Spleen (tissue), 11 donors: ENCODE data around the gene PRR29. TPM values are rescaled to one million over a fixed set of nuclear protein-coding genes. Genes with fewer than 3 reads are reported as not detected.
"Not testable (repeated sequence)": the region's sequence is repeated elsewhere in the genome, so short reads cannot be mapped to it uniquely, and the experiment has no call there.

Source experiments
- DNase-seq: peaks from one replicate; pipeline ENCODE4 v3.0.0-alpha.2; 2020
- H3K27ac ChIP-seq, 8 donors: fragments of 200-600 bp; sonication (generic) in 7 of 8; 1 replicate in 4 of 8; 2 replicates in 4 of 8; pipeline versions ENCODE4 v1.5.0 to v1.8.0; 2016 to 2021; ENCODE audit warnings: inconsistent platforms in 4 of 8, mild to moderate bottlenecking in 4 of 8, moderate library complexity in 1 of 8
- H3K27me3 ChIP-seq, 7 donors: fragments of 200-600 bp; sonication (generic) in 6 of 7; replicated peaks in 1 of 7; 1 replicate in 4 of 7; 2 replicates in 3 of 7; pipeline versions ENCODE4 v1.5.0 to v1.8.0; 2016 to 2021; ENCODE audit warnings: inconsistent platforms in 3 of 7, mild to moderate bottlenecking in 1 of 7
- H3K36me3 ChIP-seq, 6 donors: fragments of 200-600 bp; sonication (generic) in 5 of 6; 1 replicate in 4 of 6; 2 replicates in 2 of 6; pipeline versions ENCODE4 v1.5.0 to v1.8.0; 2016 to 2021; ENCODE audit warnings: inconsistent platforms in 2 of 6
- H3K4me1 ChIP-seq, 6 donors: fragments of 200-600 bp; sonication (generic) in 5 of 6; 1 replicate in 3 of 6; 2 replicates in 3 of 6; pipeline versions ENCODE4 v1.5.0 to v1.8.0; 2016 to 2021; ENCODE audit warnings: inconsistent platforms in 3 of 6
- H3K4me3 ChIP-seq, 8 donors: fragments of 200-600 bp; sonication (generic) in 7 of 8; 1 replicate in 4 of 8; 2 replicates in 4 of 8; pipeline versions ENCODE4 v1.5.0 to v1.8.0; 2016 to 2021; ENCODE audit warnings: inconsistent platforms in 4 of 8, mild to moderate bottlenecking in 4 of 8, moderate library complexity in 2 of 8
- H3K9me3 ChIP-seq, 8 donors: fragments of 200-600 bp; sonication (generic) in 7 of 8; 1 replicate in 4 of 8; 2 replicates in 4 of 8; pipeline versions ENCODE4 v1.5.0 to v1.8.0; 2016 to 2021; ENCODE audit warnings: inconsistent platforms in 4 of 8
- CTCF ChIP-seq, 11 experiments: fragments of 200-600 bp in 7 of 11; fragments of 450-650 bp in 4 of 11; sonication (generic) in 4 of 11; IDR thresholded peaks in 8 of 11; conservative IDR thresholded peaks in 3 of 11; 1 replicate in 7 of 11; 2 replicates in 4 of 11; pipeline versions ENCODE4 v1.4.0 to v1.8.0; 2016 to 2021; ENCODE audit warnings: antibody characterized with exemption in 11 of 11, inconsistent platforms in 4 of 11, mild to moderate bottlenecking in 1 of 11
- POLR2A ChIP-seq, 3 donors: fragments of 450-650 bp; IDR thresholded peaks; one replicate each; pipeline ENCODE4 v1.5.1; 2017; ENCODE audit warnings: antibody characterized with exemption in 3 of 3, mild to moderate bottlenecking in 1 of 3
- POLR2AphosphoS5 ChIP-seq, 3 donors: sonication (generic); formaldehyde crosslinking; IDR thresholded peaks; one replicate each; pipeline ENCODE4 v1.5.1; 2017; ENCODE audit warnings: antibody characterized with exemption in 3 of 3
- WGBS, 5 donors: extraction: QIAGEN DNeasy Blood & Tissue Kit in 3 of 5; methylation state at CpG; one replicate each; pipeline versions ENCODE4 v1.1.5 to v1.1.7; 2013 to 2018; 5-methylcytosine and 5-hydroxymethylcytosine counted together
- intact Hi-C: fragments of 100-400 bp; cut with DNase I; formaldehyde crosslinking; loops from one replicate; pipeline ENCODE4 v1.15.0; 2023; ENCODE audit warnings: low total_unique reads
- polyA plus RNA-seq, 3 donors: library from polyadenylated mRNA; stranded (reverse); fragments of 200-250 nt; gene quantifications; one replicate each; pipeline ENCODE4 v1.2.1, GENCODE V29; 2013
- total RNA-seq, 7 donors: library from RNA; depleted of rRNA in 3 of 7; stranded (reverse); fragments of >200 nt in 3 of 7; fragmentation: NEBNext Ultra II Directional in 4 of 7; extraction: Animal tissue kit (Norgen Biotek cat#: 25700) in 4 of 7; gene quantifications; one replicate each; pipeline versions ENCODE4 v1.1.0 to v1.2.1, GENCODE V29; 2016 to 2021
- donor health status: healthy with polysubstance abuse.
- donor health status: DM: no; HTN: no; CAD: no; lungs with moderate emphysema.
- donor health status: DM: no; HTN: no; CAD: no.
- donor health status: Bipolar disorder and iron deficiency.
- donor health status: healthy.
- donor health status: DM: no; HTN: no; CAD: no.
- donor health status: DM: yes; HTN: yes; CAD: no.

The PRR29 gene
- total and polyA plus RNA-seq, 10 donors, result 0.65 to 9.1 (median 3.4) TPM

- intact Hi-C loops, result no loop called here
- H3K36me3 ChIP-seq, result peaks cover 0 to 78% (median 36%) of the 10 kb centered on the region in 6 donors
- TF ChIP-seq POLR2A (IDR thresholded peaks at IDR 0.05) (no peak), POLR2AphosphoS5 (IDR thresholded peaks at IDR 0.05) (peak; percentile 18 to 67 (median 47)), CTCF (IDR thresholded peaks at IDR 0.05 in 8 of 11, conservative IDR thresholded peaks at IDR 0.05 in 3 of 11) (no peak)
These were observed 7.6 kb downstream of the PRR29 start for GRCh38 chr17:64005734-64006167.

GRCh38 chr17:64006361-64007088 is 8.4 kb downstream of the PRR29 start:
- WGBS, 5 donors, result 47 to 61% (median 54%) methylated on average over 13 of the region's 13 CpGs
- Histone ChIP-seq H3K9me3 (no peaks in the 10 kb centered on the region), H3K4me1 (peaks cover 31 to 100% (median 79%) of the 10 kb centered on the region in 6 donors), H3K4me3 (peak overlapping the region; percentile 20 to 66 (median 38)), H3K36me3 (peaks cover 0 to 84% (median 36%) of the 10 kb centered on the region in 6 donors), H3K27me3 (no peaks in the 10 kb centered on the region), H3K27ac (peak overlapping the region; percentile 63 to 89 (median 80))
- DNase-seq, result peak; percentile 87
- peak in 1 of 3 donors; percentile 59 for TF ChIP-seq POLR2A (IDR thresholded peaks at IDR 0.05)
- TF ChIP-seq POLR2AphosphoS5 (IDR thresholded peaks at IDR 0.05), result peak; percentile 70 to 92 (median 89)
- TF ChIP-seq CTCF (IDR thresholded peaks at IDR 0.05 in 8 of 11, conservative IDR thresholded peaks at IDR 0.05 in 3 of 11), result no peak
- intact Hi-C loops, result no loop called here

More at GRCh38 chr17:64005734-64006167, 7.6 kb downstream of the PRR29 start:
- WGBS, 5 donors, result 42 to 49% (median 45%) methylated on average over 6 of the region's 6 CpGs
- Histone ChIP-seq H3K9me3 (no peaks in the 10 kb centered on the region), H3K4me3 (peak overlapping the region; percentile 20 to 66 (median 38)), H3K4me1 (peaks cover 31 to 100% (median 81%) of the 10 kb centered on the region in 6 donors), H3K27me3 (no peaks in the 10 kb centered on the region), H3K27ac (peak overlapping the region; percentile 63 to 89 (median 80))
- peak; percentile 74 for DNase-seq

GRCh38 chr17:64007089-64007837 is 9.1 kb downstream of the PRR29 start:
- peaks cover 31 to 100% (median 73%) of the 10 kb centered on the region in 6 donors for H3K4me1 ChIP-seq
- intact Hi-C loops, result not testable (repeated sequence)

GRCh38 chr17:64007838-64008282 is 9.7 kb downstream of the PRR29 start:
- peaks cover 31 to 100% (median 71%) of the 10 kb centered on the region in 6 donors for H3K4me1 ChIP-seq
- 60 to 78% (median 68%) methylated on average over 5 of the region's 5 CpGs for WGBS, 5 donors
- no peak for DNase-seq
- H3K27ac ChIP-seq, result peak overlapping the region; percentile 17 to 89 (median 74)
- peaks cover 0 to 80% (median 28%) of the 10 kb centered on the region in 6 donors for H3K36me3 ChIP-seq
- H3K9me3 ChIP-seq, result no peaks in the 10 kb centered on the region
- no peaks in the 10 kb centered on the region for H3K27me3 ChIP-seq
- TF ChIP-seq POLR2A (IDR thresholded peaks at IDR 0.05) (no peak), POLR2AphosphoS5 (IDR thresholded peaks at IDR 0.05) (peak in 2 of 3 donors; percentile 66 to 69)
- intact Hi-C loops, result no loop called here
- H3K4me3 ChIP-seq, result no peak overlapping the region

More at GRCh38 chr17:64007089-64007837, 9.1 kb downstream of the PRR29 start:
- Histone ChIP-seq H3K36me3 (peaks cover 0 to 84% (median 33%) of the 10 kb centered on the region in 6 donors), H3K27ac (peak overlapping the region; percentile 10 to 89 (median 74))
- not testable (repeated sequence) for H3K9me3 ChIP-seq, H3K4me3 ChIP-seq, H3K27me3 ChIP-seq
- WGBS, 5 donors, result 74 to 88% (median 85%) methylated on average over 5 of the region's 5 CpGs
- DNase-seq, result peak; percentile 47
